Activated effector memory CD4-positive, alpha-beta T cell treated with Interleukin-2 at 50 U/mL for 16 hours (primary cell): Measurements from ENCODE around the gene OTULIN.

ENCODE experiments used
- DNase-seq: peaks from one replicate; pipeline ENCODE4 v3.0.0-alpha.2; 2020

The OTULIN gene

DNA sequence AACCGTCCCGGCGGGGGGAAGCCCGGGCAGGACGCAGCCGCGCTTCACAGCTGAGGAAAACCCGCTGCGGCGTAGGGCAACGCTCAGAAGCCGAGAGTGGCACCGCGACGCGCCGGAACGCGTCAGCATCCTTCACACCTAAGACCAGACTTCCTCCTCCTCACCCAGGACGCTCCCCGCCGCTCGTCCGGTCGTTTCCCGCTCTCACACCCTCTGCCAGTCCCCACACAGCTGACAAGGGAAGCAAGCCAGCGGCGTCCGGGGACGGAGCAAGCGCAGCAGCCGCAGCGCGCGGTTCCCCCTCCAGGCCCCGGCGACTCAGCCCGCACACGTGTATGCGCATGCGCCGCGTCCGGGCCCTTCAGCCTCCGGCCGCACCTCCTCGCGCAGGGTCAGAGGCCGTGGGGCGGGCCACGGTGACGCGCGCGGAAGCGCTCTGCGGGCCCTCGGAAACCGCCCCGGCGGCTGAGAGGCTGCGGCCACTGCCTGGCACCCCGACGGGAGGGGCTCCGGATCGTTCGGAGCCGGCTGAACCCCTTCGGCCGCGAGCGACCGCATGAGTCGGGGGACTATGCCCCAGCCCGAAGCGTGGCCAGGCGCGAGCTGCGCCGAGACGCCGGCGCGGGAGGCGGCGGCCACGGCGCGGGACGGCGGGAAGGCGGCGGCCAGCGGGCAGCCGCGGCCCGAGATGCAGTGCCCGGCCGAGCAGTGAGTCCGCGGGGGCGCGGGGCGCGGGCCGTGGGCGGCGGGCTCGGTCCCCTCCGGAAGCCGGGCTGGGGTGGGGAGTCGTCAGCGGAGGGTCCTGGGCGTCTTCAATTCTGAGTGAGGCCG lies at the start of gene OTULIN:
TSS of gene OTULIN (plus strand) at position 449 of the 831 bp plus-strand sequence. CDS start at position 557, 108 bp downstream.
- peak; percentile 73 for DNase-seq

- no peak for DNase-seq
These were observed 49.2 kb upstream of the OTULIN start for GRCh38 chr5:14615365-14615764.

DNA sequence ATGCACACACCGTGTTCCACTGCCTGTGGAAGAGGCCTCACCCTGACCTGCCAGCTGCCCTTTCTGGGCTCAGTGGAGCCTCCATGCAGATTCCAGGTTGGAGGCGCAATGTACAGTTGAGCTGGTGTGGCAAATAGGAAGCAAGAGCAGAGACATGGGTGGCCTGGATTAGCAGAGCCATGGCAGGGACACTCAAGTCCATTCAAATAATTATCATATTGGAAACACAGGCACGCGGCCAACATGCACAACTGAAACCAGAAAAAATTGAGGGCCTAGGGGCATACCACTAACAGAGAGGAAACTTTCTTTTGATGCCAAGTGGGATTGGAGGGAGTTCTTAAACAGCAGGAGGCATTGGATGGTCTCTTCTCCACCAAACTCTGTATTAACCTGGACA lies 47.1 kb upstream of the OTULIN start:
- DNase-seq, result no peak

DNA sequence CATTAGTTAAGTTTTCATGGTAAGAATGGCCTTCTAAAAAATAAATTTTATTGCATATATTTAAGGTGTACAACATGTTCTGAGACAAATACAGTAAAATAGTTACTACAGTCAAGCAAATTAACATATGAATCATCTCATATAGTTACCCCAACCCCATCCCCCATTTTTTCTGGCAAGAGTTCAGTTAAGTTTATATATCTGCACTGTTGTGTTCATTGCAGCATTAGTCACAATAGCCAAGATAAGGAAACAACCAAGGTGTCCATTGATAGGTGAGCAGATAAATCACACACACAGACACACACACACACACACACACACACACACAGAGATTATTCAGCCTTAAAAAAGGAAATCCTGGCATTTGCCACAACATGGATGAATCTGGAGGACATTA lies 37.2 kb upstream of the OTULIN start:
- no peak for DNase-seq

GRCh38 chr5:14628346-14628745 lies 36.2 kb upstream of the OTULIN start:
- DNase-seq, result peak; percentile 18

DNA sequence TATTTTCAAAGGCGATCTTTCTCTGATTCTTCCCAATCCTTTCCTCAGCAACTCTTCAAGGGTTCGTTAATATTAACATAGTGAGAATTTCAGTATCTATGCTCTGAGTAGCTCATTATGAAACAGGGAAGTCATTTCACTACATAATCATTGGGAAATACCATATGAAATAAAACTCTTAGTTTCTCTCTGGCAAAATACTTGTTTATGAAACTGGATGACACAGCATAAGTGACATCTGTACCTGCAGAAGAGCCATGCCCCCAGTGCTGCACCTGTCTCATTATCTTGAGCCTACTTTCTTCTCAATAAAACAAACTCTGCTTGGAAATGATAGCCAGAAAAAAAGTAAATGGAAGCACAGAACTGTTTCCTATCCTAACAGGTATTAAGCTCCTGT lies 33.8 kb upstream of the OTULIN start:
- no peak for DNase-seq

- DNase-seq, result no peak
These were observed 28.9 kb upstream of the OTULIN start for GRCh38 chr5:14635656-14636055.

DNA sequence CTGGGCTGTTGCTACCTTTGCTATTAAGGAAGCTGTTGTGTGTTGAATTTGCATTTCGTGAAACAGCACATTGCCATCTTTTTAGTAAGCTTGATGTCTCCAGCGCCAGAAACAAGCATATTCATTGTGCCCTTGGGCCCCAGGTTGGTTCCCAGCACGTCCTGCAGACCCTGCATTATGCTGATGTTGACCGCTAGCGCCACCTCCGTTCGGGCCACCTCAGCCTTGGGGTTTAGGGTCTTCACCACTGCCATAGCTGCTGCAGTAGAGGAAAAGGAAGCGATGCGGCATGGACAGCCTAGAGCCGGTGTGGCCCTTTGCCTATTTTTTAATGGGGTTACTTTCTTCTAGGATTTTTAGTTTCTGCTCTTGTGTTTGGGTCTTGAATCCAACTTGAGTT lies 23.8 kb upstream of the OTULIN start:
- no peak for DNase-seq

- no peak for DNase-seq
These were observed 19.8 kb upstream of the OTULIN start for GRCh38 chr5:14644623-14645237.

DNA sequence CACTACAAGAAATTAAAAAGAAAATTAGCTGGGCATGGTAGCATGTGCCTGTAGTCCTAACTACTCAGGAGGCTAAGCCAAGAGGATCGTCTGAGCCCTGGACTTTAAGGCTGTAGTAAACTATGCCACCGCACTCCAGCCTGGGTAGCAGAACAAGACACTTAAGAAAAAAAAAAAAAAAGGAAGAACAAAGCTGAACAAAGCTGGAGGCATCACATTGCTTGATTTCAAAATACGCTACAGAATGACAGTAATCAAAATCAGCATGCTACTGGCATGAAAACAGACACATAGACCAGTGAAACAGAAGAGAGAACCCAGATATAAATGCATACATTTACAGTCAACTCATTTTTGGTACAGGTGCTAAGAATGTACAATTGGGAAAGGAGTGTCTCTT lies 14.5 kb upstream of the OTULIN start:
- DNase-seq, result no peak

- DNase-seq, result no peak
These were observed 9.3 kb upstream of the OTULIN start for GRCh38 chr5:14655146-14655741.

GRCh38 chr5:14656898-14657297 lies 7.6 kb upstream of the OTULIN start:
- no peak for DNase-seq

DNA sequence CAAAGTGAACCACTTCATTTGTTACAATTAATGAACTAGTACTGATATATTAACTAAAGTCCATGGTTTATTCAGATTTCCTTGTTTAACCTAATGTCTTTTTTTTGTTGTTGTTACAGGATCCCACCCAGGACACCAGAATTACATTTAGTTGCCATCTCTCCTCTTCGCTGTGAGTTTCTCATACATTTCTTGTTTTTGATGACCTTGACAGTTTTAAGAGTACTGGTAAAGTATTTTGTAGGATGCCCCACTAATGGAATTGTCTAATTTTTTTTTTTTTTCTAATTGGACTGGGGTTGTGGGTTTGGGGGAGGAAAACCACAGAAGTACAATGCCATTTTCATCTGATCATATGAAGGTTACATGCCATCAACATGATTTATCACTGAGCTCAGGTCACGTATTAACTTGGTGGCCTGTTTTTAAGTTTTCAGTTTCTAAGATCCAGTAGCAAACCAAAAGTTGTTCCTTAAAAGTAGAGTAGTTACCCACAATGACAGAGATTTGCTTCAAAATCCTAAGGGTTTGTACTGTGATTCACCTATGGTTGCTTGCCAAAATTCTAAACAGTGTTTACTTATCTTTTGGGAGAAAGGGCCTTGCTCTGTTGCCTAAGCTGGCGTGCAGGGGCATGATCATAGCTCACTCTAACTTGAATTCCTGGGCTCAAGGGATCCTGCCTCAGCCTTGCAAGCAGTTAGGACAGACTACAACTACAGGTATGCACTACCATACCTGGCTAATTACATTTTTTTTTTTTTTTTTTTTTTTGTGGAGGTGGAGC lies 4.5 kb upstream of the OTULIN start:
- no peak for DNase-seq

DNA sequence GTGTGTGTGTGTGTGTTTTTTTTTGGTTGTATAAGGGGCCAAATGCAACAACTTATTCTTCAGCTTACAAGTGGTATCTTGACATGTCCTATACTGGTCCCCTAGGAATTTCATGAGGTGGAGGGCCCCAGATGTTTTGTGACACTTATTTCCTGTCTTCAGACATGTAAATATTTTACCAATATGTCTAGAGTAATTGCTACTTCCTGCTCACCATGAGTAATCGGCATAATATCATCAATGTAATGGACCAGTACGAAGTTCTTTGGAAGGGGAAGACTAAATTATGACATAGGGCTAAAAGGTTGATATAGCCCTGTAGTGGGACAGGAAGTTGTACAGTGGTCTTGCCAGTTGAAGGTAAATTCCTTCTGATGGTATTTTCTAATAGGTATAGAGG lies 3.7 kb upstream of the OTULIN start:
- no peak for DNase-seq

GRCh38 chr5:14662721-14663260 lies 1.7 kb upstream of the OTULIN start:
- DNase-seq, result no peak

- DNase-seq, result no peak
These were observed 716 bp upstream of the OTULIN start for GRCh38 chr5:14663734-14664269.

GRCh38 chr5:14665101-14665822 lies 744 bp downstream of the OTULIN start:
- no peak for DNase-seq

GRCh38 chr5:14665949-14666348 lies 1.4 kb downstream of the OTULIN start:
- peak; percentile 35 for DNase-seq

DNA sequence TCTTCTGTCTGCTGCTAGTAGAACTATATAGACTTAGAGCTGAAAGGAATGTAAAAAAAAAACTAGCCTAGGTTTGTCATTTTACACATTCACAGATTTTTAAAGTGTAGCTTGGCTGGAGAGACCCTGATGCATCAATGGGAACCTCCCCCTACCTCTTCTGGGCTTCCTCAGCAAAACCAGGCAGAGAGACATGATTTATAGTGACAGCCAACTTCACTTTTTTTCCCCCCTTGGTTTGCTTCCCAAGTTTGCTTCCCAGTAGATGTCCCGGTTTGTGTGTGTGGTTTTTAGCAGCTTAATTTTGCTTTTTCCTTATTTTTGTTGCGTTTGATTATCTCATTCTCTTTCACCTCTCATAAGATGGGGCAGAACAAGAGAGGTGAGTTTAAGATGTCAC lies 1.8 kb downstream of the OTULIN start:
- no peak for DNase-seq

- no peak for DNase-seq
These were observed 2.8 kb downstream of the OTULIN start for GRCh38 chr5:14667290-14667689.

DNA sequence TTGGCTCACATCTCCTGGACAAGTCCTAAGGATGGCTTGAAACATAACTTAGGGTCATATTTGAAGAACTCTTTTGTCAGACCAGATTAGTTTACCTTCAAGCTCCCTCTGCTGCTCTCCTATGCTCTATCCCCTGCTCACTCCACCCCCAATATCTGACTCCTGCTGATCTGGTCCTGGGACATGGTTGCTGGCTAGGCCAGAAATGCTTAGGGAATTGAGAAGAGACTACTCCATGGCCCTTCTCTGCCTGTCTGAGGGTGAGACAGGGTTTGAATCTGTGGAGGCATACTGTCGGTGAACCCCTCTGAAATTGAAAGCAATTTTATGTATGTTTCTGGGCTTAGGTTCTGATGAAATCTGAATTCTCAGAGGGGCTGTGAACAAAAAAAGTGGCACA lies 3.3 kb downstream of the OTULIN start:
- DNase-seq, result no peak

GRCh38 chr5:14668181-14668591 lies 3.7 kb downstream of the OTULIN start:
- peak; percentile 13 for DNase-seq
